Body of pancreas (tissue), 4 donors: Measurements from ENCODE around the gene ZNF273.

Experiments
- CTCF ChIP-seq, 7 experiments: fragments of 450-650 bp in 4 of 7; fragments of 200-600 bp in 3 of 7; sonication (generic) in 3 of 7; IDR thresholded peaks; one replicate each; pipeline ENCODE4 v1.5.1; 2016 to 2019; ENCODE audit warnings: antibody characterized with exemption in 7 of 7
- POLR2A ChIP-seq, 3 donors: fragments of 450-650 bp; IDR thresholded peaks; one replicate each; pipeline ENCODE4 v1.6.1; 2016; ENCODE audit warnings: antibody characterized with exemption in 3 of 3, mild to moderate bottlenecking in 2 of 3

GRCh38 chr7:64879086-64879730, 23.9 kb upstream of the ZNF273 start:
- TF ChIP-seq CTCF (IDR thresholded peaks at IDR 0.05) (no peak), POLR2A (IDR thresholded peaks at IDR 0.05) (no peak)
